T-cell (primary cell): ENCODE data around the gene IL37. TPM values are rescaled to one million over a fixed set of nuclear protein-coding genes. Genes with fewer than 3 reads are reported as not detected.

Experiments used
- ATAC-seq, 4 experiments: fragments of 200-7000 bp in 3 of 4; fragments of 150-1000 bp in 1 of 4; cut with Tn5 transposase; replicated peaks in 1 of 4; 1 replicate in 3 of 4; 2 replicates in 1 of 4; pipeline ENCODE4 v1.10.0; 2021; ENCODE audit warnings: moderate library complexity in 3 of 4, mild to moderate bottlenecking in 2 of 4, moderate number of reproducible peaks in 1 of 4
- CTCF ChIA-PET, 2 donors: fragments of 300-600 bp; sonication (Branson Sonifier 250); formaldehyde crosslinking; loops; one replicate each; lab custom pipeline; 2022; ENCODE audit warnings: antibody characterized with exemption in 2 of 2; lab: Charles Lee
- POLR2A ChIA-PET, 2 donors: fragments of 300-600 bp; sonication (Branson Sonifier 250); formaldehyde crosslinking; loops; one replicate each; lab custom pipeline; 2022; ENCODE audit warnings: antibody characterized with exemption in 2 of 2; lab: Charles Lee
- DNase-seq, 35 experiments: peaks; one replicate each; pipeline versions ENCODE4 v3.0.0 to v3.0.0-alpha.2; 2013 to 2023
- H3K27ac ChIP-seq: one replicate; pipeline ENCODE4 v1.5.1; 2013; ENCODE audit warnings: low read length
- H3K27me3 ChIP-seq, 2 experiments: replicated peaks in 1 of 2; 1 replicate in 1 of 2; 2 replicates in 1 of 2; pipeline versions ENCODE4 v1.6.1 to v1.7.0; 2013; ENCODE audit warnings: low read length in 1 of 2, mixed read lengths in 1 of 2; ENCODE audit not compliant: control insufficient read depth in 2 of 2, insufficient read depth in 2 of 2; ENCODE audit errors: extremely low read depth in 1 of 2
- H3K36me3 ChIP-seq, 2 donors: 1 replicate in 1 of 2; 2 replicates in 1 of 2; pipeline versions ENCODE4 v1.6.1 to v1.7.0; 2013; ENCODE audit warnings: low read length in 1 of 2; ENCODE audit not compliant: control insufficient read depth in 2 of 2, insufficient read depth in 1 of 2; ENCODE audit errors: extremely low read depth in 1 of 2
- H3K4me1 ChIP-seq, 2 experiments: 1 replicate in 1 of 2; 2 replicates in 1 of 2; pipeline versions ENCODE4 v1.6.1 to v1.7.0; 2013; ENCODE audit warnings: low read length in 2 of 2, mixed read lengths in 1 of 2; ENCODE audit not compliant: insufficient read depth in 2 of 2, control insufficient read depth in 1 of 2; ENCODE audit errors: extremely low read depth in 1 of 2
- H3K4me3 ChIP-seq, 2 donors: 1 replicate in 1 of 2; 2 replicates in 1 of 2; pipeline versions ENCODE4 v1.5.1 to v1.7.0; 2013; ENCODE audit warnings: mild to moderate bottlenecking in 2 of 2, low read length in 1 of 2, moderate library complexity in 1 of 2; ENCODE audit not compliant: control insufficient read depth in 1 of 2; ENCODE audit errors: extremely low read depth in 1 of 2
- H3K9me3 ChIP-seq: 2 replicates; pipeline ENCODE4 v1.7.0; 2013
- H3K27ac Mint-ChIP-seq, 2 donors: one replicate each; pipeline ENCODE4 v1.8.0; 2020 to 2021; ENCODE audit warnings: mild to moderate bottlenecking in 2 of 2, mixed read lengths in 2 of 2
- H3K27me3 Mint-ChIP-seq, 2 donors: one replicate each; pipeline ENCODE4 v1.8.0; 2021 to 2022; ENCODE audit warnings: mixed read lengths in 2 of 2
- H3K36me3 Mint-ChIP-seq: one replicate; pipeline ENCODE4 v1.8.0; 2021; ENCODE audit warnings: mixed read lengths
- H3K4me1 Mint-ChIP-seq, 3 donors: one replicate each; pipeline ENCODE4 v1.8.0; 2020 to 2022; ENCODE audit warnings: mixed read lengths in 3 of 3, mild to moderate bottlenecking in 1 of 3
- H3K4me3 Mint-ChIP-seq, 3 donors: one replicate each; pipeline ENCODE4 v1.8.0; 2020 to 2022; ENCODE audit warnings: mild to moderate bottlenecking in 3 of 3, mixed read lengths in 3 of 3, moderate library complexity in 3 of 3
- H3K9me3 Mint-ChIP-seq, 3 donors: one replicate each; pipeline ENCODE4 v1.8.0; 2020 to 2022; ENCODE audit warnings: mixed read lengths in 3 of 3
- WGBS: methylation state at CpG from one replicate; pipeline ENCODE4 v1.1.5; 2013; ENCODE audit warnings: missing lambda C conversion rate; ENCODE audit not compliant: insufficient coverage; 5-methylcytosine and 5-hydroxymethylcytosine counted together
- total RNA-seq, 35 experiments: library from RNA in 6 of 35; stranded (reverse) in 6 of 35; fragments of 120-200 nt in 1 of 35; gene quantifications; one replicate each; pipeline versions ENCODE4 v1.2.1 to v1.2.4 and lab custom pipeline; 2013 to 2026

The IL37 gene
- total RNA-seq, 5 donors from 2014 or later (not counting 1 experiment from before 2014, with no cell fraction given) = not detected

- no peak overlapping the region for H3K4me3 Mint-ChIP-seq
- peaks cover 0 to 7% (median 0%) of the 10 kb centered on the region in 3 donors for H3K4me1 Mint-ChIP-seq
- H3K36me3 Mint-ChIP-seq = no peaks in the 10 kb centered on the region
- DNase-seq = no peak
- Histone ChIP-seq H3K27me3 (peaks cover 0 to 16% of the 10 kb centered on the region in 2 experiments), H3K4me3 (no peak overlapping the region), H3K9me3 (no peaks in the 10 kb centered on the region), H3K27ac (no peak overlapping the region), H3K4me1 (no peaks in the 10 kb centered on the region), H3K36me3 (no peaks in the 10 kb centered on the region)
- H3K9me3 Mint-ChIP-seq = peaks cover 0 to 6% (median 0%) of the 10 kb centered on the region in 3 donors
- ChIA-PET CTCF (interaction anchor here in 1 of 2 donors (0.6 kb wide), 1 partner anchor 44 kb away, joined by 4 read pairs; no protein-coding TSS in a partner anchor), POLR2A (interaction anchor here in 1 of 2 donors (0.5 kb wide), 1 partner anchor 170 kb away, joined by 3 read pairs; no protein-coding TSS in a partner anchor)
- H3K27me3 Mint-ChIP-seq = peaks cover 19 to 48% of the 10 kb centered on the region in 2 donors
- no peak overlapping the region for H3K27ac Mint-ChIP-seq
- WGBS = 66% methylated on average over 3 of the region's 9 CpGs
- no peak for ATAC-seq
Observed at GRCh38 chr2:112870841-112871835, 39.8 kb upstream of the IL37 start.

GRCh38 chr2:112876257-112876970 lies 34.6 kb upstream of the IL37 start:
- H3K27me3 ChIP-seq = peaks cover 0 to under 1% of the 10 kb centered on the region in 2 experiments
- no peak overlapping the region for H3K27ac Mint-ChIP-seq
- WGBS = 50% methylated on average over 1 of the region's 3 CpGs
- H3K27ac ChIP-seq = no peak overlapping the region
- H3K9me3 ChIP-seq = no peaks in the 10 kb centered on the region
- CTCF ChIA-PET = no interaction called here
- H3K4me1 ChIP-seq = peaks cover 0 to 6% of the 10 kb centered on the region in 2 experiments
- POLR2A ChIA-PET = no interaction called here
- DNase-seq (no peak), ATAC-seq (no peak)
- no peaks in the 10 kb centered on the region for H3K36me3 Mint-ChIP-seq
- no peaks in the 10 kb centered on the region for H3K36me3 ChIP-seq
- H3K27me3 Mint-ChIP-seq = peaks cover 0 to 16% of the 10 kb centered on the region in 2 donors
- H3K4me1 Mint-ChIP-seq = peaks cover 0 to 11% (median 6%) of the 10 kb centered on the region in 3 donors
- no peak overlapping the region for H3K4me3 Mint-ChIP-seq
- peaks cover 0 to 6% (median 0%) of the 10 kb centered on the region in 3 donors for H3K9me3 Mint-ChIP-seq
- no peak overlapping the region for H3K4me3 ChIP-seq

GRCh38 chr2:112876971-112877361 lies 34.0 kb upstream of the IL37 start:
- no peaks in the 10 kb centered on the region for H3K27me3 ChIP-seq
- H3K9me3 ChIP-seq = no peaks in the 10 kb centered on the region
- ChIA-PET CTCF (no interaction called here), POLR2A (no interaction called here)
- Mint-ChIP-seq H3K27me3 (peaks cover 0 to 12% of the 10 kb centered on the region in 2 donors), H3K4me3 (no peak overlapping the region), H3K27ac (no peak overlapping the region), H3K36me3 (no peaks in the 10 kb centered on the region), H3K9me3 (peaks cover 0 to 6% (median 0%) of the 10 kb centered on the region in 3 donors), H3K4me1 (peaks cover 0 to 11% (median 6%) of the 10 kb centered on the region in 3 donors)
- no peak overlapping the region for H3K4me3 ChIP-seq
- no peak for ATAC-seq
- 65% methylated on average over 2 of the region's 4 CpGs for WGBS
- DNase-seq = no peak
- H3K27ac ChIP-seq = no peak overlapping the region
- H3K4me1 ChIP-seq = peaks cover 0 to 6% of the 10 kb centered on the region in 2 experiments
- no peaks in the 10 kb centered on the region for H3K36me3 ChIP-seq

- Histone ChIP-seq H3K4me1 (peaks cover 0 to 6% of the 10 kb centered on the region in 2 experiments), H3K4me3 (no peak overlapping the region), H3K27ac (no peak overlapping the region), H3K36me3 (no peaks in the 10 kb centered on the region), H3K27me3 (no peaks in the 10 kb centered on the region), H3K9me3 (no peaks in the 10 kb centered on the region)
- POLR2A ChIA-PET = no interaction called here
- DNase-seq = no peak
- Mint-ChIP-seq H3K27me3 (peaks cover 0 to 9% of the 10 kb centered on the region in 2 donors), H3K9me3 (peaks cover 0 to 6% (median 0%) of the 10 kb centered on the region in 3 donors), H3K27ac (no peak overlapping the region), H3K36me3 (no peaks in the 10 kb centered on the region), H3K4me1 (peaks cover 0 to 11% (median 6%) of the 10 kb centered on the region in 3 donors), H3K4me3 (no peak overlapping the region)
- CTCF ChIA-PET = no interaction called here
- 87% methylated on average over 4 of the region's 6 CpGs for WGBS
- ATAC-seq = no peak
Observed at GRCh38 chr2:112877423-112877822, 33.5 kb upstream of the IL37 start.

- Histone ChIP-seq H3K9me3 (no peaks in the 10 kb centered on the region), H3K4me1 (peaks cover 0 to 6% of the 10 kb centered on the region in 2 experiments), H3K27ac (no peak overlapping the region), H3K27me3 (no peaks in the 10 kb centered on the region), H3K4me3 (no peak overlapping the region), H3K36me3 (no peaks in the 10 kb centered on the region)
- DNase-seq = no peak
- H3K27ac Mint-ChIP-seq = no peak overlapping the region
- no peak overlapping the region for H3K4me3 Mint-ChIP-seq
- 76% methylated on average over 3 of the region's 6 CpGs for WGBS
- H3K9me3 Mint-ChIP-seq = no peaks in the 10 kb centered on the region
- ATAC-seq = no peak
- peaks cover 0 to 11% (median 6%) of the 10 kb centered on the region in 3 donors for H3K4me1 Mint-ChIP-seq
- CTCF ChIA-PET = no interaction called here
- POLR2A ChIA-PET = no interaction called here
- no peaks in the 10 kb centered on the region for H3K36me3 Mint-ChIP-seq
- H3K27me3 Mint-ChIP-seq = no peaks in the 10 kb centered on the region
Observed at GRCh38 chr2:112879491-112880041, 31.4 kb upstream of the IL37 start.

- Mint-ChIP-seq H3K27ac (no peak overlapping the region), H3K36me3 (no peaks in the 10 kb centered on the region), H3K27me3 (no peaks in the 10 kb centered on the region), H3K4me3 (no peak overlapping the region), H3K4me1 (peaks cover 5 to 16% (median 11%) of the 10 kb centered on the region in 3 donors), H3K9me3 (no peaks in the 10 kb centered on the region)
- CTCF ChIA-PET = no interaction called here
- Histone ChIP-seq H3K4me1 (peaks cover 0 to 6% of the 10 kb centered on the region in 2 experiments), H3K4me3 (no peak overlapping the region), H3K9me3 (no peaks in the 10 kb centered on the region), H3K27ac (no peak overlapping the region), H3K36me3 (no peaks in the 10 kb centered on the region), H3K27me3 (no peaks in the 10 kb centered on the region)
- ATAC-seq (no peak), DNase-seq (no peak)
- 83% methylated on average over 5 of the region's 5 CpGs for WGBS
- POLR2A ChIA-PET = no interaction called here
Observed at GRCh38 chr2:112880091-112880531, 30.9 kb upstream of the IL37 start.
